Astrocyte of the spinal cord (primary cell): ENCODE results near the gene CCND3.

Experiments used
- DNase-seq: peaks from one replicate; pipeline ENCODE4 v3.0.0; 2011; ENCODE audit warnings: low read depth, low spot score
- H3K4me3 ChIP-seq: 2 replicates; pipeline ENCODE4 v1.5.1; 2011; ENCODE audit warnings: low read depth, mild to moderate bottlenecking, low read length, moderate library complexity
- CTCF ChIP-seq: IDR thresholded peaks from 2 replicates; pipeline ENCODE4 v1.5.1; 2012; ENCODE audit warnings: low read depth, mild to moderate bottlenecking, low read length, inconsistent platforms
- in situ Hi-C: cut with HindIII; loops from 2 replicates; pipeline ENCODE4 v1.10.0; 2017; ENCODE audit warnings: low sequenced_read_pairs

The CCND3 gene

DNA sequence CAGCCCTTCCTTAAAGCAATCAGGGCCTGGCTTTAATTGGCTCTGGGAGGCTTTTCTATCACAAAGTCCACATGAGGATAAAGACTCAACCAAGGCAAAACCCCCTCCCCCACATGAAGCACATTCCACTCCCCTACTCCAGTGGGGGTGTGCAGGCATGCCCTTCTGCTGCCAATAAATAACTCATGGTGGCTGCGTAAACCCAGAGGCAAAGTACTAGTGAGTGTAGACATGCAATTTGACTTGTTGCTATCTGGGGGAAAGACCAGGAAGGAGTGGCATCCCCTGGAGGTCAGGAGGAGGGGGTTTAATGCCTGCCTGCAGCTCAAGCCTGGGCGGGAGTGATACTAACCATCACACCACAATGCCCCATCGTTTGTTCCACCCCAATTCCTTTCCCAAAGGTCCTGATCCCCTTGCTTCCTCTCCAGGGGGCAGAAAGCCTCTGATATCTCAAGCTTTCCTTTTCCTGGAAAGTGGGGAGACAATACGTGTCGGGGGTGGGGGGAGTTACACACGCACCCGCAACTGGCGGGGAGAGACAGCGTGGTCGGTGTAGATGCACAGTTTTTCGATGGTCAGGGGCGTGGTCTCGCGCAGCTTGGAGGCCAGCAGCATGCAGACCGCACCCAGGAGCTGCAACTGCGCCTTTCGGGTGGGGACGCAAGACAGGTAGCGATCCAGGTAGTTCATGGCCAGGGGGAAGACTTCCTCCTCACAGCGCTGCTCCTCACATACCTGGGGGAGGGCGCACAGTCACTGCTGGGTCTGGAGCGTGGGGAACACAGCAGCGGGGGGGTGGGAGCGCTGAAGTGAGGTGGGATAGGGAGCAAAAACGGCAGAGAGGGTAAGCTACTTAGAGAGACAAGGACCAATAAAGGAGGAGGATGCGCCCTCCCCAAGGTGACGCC, 1.5 kb downstream of the CCND3 start:
- in situ Hi-C loops = no loop called here
- TF ChIP-seq CTCF = no peak
- peak; percentile 11 for DNase-seq
- H3K4me3 ChIP-seq = peak overlapping the region; percentile 90

GRCh38 chr6:41939176-41939847, 2.3 kb downstream of the CCND3 start:
- H3K4me3 ChIP-seq = no peak overlapping the region
- in situ Hi-C loops = no loop called here
- no peak for TF ChIP-seq CTCF
- DNase-seq = peak; percentile 30

GRCh38 chr6:41938590-41939175, 2.9 kb downstream of the CCND3 start:
- no peak for DNase-seq
- no peak overlapping the region for H3K4me3 ChIP-seq
- in situ Hi-C loops = no loop called here
- TF ChIP-seq CTCF = no peak

DNA sequence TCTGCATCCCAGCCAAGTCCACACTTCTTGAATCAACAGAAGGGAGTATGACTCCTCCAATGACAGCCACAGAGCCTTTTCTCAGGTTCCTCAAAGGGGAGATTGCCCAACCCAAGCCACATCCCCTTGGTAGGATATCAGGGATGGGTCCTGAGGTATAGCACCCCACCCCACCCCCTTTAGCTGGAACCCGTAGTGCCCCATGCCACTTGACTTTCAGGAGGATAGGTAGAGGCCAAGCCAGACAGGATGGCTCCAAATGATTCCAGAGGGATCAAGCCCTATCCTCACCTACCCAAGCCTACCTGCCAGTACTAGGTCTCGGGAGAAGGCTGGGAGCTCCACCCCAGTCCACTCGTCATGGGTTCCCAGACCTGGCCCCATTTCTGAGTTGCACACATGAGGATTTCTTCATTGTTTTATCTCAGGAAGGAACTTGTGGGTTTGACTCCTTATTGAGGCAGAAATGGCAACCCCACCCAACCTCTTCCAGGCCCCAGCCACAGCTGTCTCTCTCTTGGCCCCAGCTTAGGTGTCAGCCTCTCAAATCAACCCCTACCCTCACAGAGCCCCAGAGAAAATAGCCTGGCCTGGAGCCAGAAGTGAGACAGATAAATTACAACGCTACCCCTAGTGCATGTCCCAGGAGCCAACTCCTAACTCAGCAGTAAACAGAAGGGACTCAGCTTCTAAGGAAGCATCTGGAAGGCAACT, 3.6 kb downstream of the CCND3 start:
- H3K4me3 ChIP-seq = no peak overlapping the region
- in situ Hi-C loops = no loop called here
- no peak for TF ChIP-seq CTCF
- no peak for DNase-seq

- in situ Hi-C loops = no loop called here
- TF ChIP-seq CTCF = no peak
- no peak overlapping the region for H3K4me3 ChIP-seq
- DNase-seq = no peak
These were observed 4.1 kb downstream of the CCND3 start for GRCh38 chr6:41937472-41937860.
